HepG2 (cell line): ENCODE data around the gene SRPRA. TPM values are rescaled to one million over a fixed set of nuclear protein-coding genes. Genes with fewer than 3 reads are reported as not detected.
A peak's percentile ranks its signal among the peaks of the same experiment; 100 is the strongest.

Source experiments
- KLF11 ChIP-seq: IDR thresholded peaks from 2 replicates; pipeline ENCODE4 v1.6.1; 2016; ENCODE audit warnings: missing compliant biosample characterization
- RERE ChIP-seq: IDR thresholded peaks from 2 replicates; pipeline ENCODE4 v1.6.1; 2016; ENCODE audit warnings: low read depth, missing genetic modification reagents, missing compliant biosample characterization
- SOX5 ChIP-seq: IDR thresholded peaks from 2 replicates; pipeline ENCODE4 v1.6.1; 2016; ENCODE audit warnings: borderline replicate concordance
- THAP9 ChIP-seq: sonication (generic); formaldehyde crosslinking; IDR thresholded peaks from 2 replicates; pipeline ENCODE4; 2020; ENCODE audit warnings: missing genetic modification reagents, mild to moderate bottlenecking, borderline replicate concordance
- ZNF550 ChIP-seq: sonication (generic); formaldehyde crosslinking; IDR thresholded peaks from 2 replicates; pipeline ENCODE4 v1.4.0; 2020; ENCODE audit warnings: mild to moderate bottlenecking, missing genetic modification reagents, borderline replicate concordance
- ZNF552 ChIP-seq: sonication (generic); formaldehyde crosslinking; IDR thresholded peaks from 2 replicates; pipeline ENCODE4 v1.9.0; 2022; ENCODE audit warnings: missing genetic modification reagents, mild to moderate bottlenecking, borderline replicate concordance
- ZSCAN12 ChIP-seq: sonication (generic); formaldehyde crosslinking; IDR thresholded peaks from 2 replicates; pipeline ENCODE4 v1.9.0; 2021; ENCODE audit warnings: mild to moderate bottlenecking, missing genetic modification reagents
- polyA plus RNA-seq, 8 experiments: library from polyadenylated mRNA; depleted of rRNA in 3 of 8; stranded (reverse) in 7 of 8; unstranded in 1 of 8; fragments of >200 nt; fragmentation: Illumina TruSeq in 4 of 8; extraction: Trizol in 4 of 8; gene quantifications; 2 replicates each; pipeline versions ENCODE4 v1.2.1 to v1.2.3, GENCODE V29; 2011 to 2016; ENCODE audit warnings: low read depth in 4 of 8, missing spikeins in 1 of 8, mixed read lengths in 1 of 8; ENCODE audit not compliant: insufficient read depth in 1 of 8
- total RNA-seq, 5 experiments: library from RNA; depleted of rRNA; stranded (reverse); fragments of >200 nt; fragmentation: Illumina TruSeq; extraction: Trizol; gene quantifications; 2 replicates each; pipeline ENCODE4 v1.2.3, GENCODE V29; 2016; ENCODE audit warnings: low read depth in 1 of 5
- TF ChIP-seq, protein P1 (sequence below): sonication (generic); formaldehyde crosslinking; IDR thresholded peaks from 2 replicates; pipeline ENCODE4 v1.8.0; 2022; ENCODE audit warnings: missing genetic modification reagents, mild to moderate bottlenecking, borderline replicate concordance
- TF ChIP-seq, protein P2 (sequence below): sonication (generic); formaldehyde crosslinking; IDR thresholded peaks from 2 replicates; pipeline ENCODE4 v1.8.0; 2022; ENCODE audit warnings: mild to moderate bottlenecking, missing genetic modification reagents; ENCODE audit not compliant: insufficient replicate concordance

SRPRA gene
- total and polyA plus RNA-seq, 2 of the 13 experiments (the other 11 are each of a cell fraction or from before 2014, with no cell fraction given): 27.7 to 64.6 TPM

- TF ChIP-seq THAP9 (CRISPR knock-in tag): peak; percentile 95
- TF ChIP-seq SOX5: 0 out of 2 replicates have a peak, but pooled peaks have one; percentile 29
- TF ChIP-seq KLF11: no peak
- no peak for TF ChIP-seq ZNF552 (CRISPR knock-in tag)
- TF ChIP-seq, protein P1, sequence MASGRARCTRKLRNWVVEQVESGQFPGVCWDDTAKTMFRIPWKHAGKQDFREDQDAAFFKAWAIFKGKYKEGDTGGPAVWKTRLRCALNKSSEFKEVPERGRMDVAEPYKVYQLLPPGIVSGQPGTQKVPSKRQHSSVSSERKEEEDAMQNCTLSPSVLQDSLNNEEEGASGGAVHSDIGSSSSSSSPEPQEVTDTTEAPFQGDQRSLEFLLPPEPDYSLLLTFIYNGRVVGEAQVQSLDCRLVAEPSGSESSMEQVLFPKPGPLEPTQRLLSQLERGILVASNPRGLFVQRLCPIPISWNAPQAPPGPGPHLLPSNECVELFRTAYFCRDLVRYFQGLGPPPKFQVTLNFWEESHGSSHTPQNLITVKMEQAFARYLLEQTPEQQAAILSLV (CRISPR knock-in tag): no peak
- TF ChIP-seq RERE: no peak; the same call in none of the 2 replicates
- TF ChIP-seq, protein P2, sequence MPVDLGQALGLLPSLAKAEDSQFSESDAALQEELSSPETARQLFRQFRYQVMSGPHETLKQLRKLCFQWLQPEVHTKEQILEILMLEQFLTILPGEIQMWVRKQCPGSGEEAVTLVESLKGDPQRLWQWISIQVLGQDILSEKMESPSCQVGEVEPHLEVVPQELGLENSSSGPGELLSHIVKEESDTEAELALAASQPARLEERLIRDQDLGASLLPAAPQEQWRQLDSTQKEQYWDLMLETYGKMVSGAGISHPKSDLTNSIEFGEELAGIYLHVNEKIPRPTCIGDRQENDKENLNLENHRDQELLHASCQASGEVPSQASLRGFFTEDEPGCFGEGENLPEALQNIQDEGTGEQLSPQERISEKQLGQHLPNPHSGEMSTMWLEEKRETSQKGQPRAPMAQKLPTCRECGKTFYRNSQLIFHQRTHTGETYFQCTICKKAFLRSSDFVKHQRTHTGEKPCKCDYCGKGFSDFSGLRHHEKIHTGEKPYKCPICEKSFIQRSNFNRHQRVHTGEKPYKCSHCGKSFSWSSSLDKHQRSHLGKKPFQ (CRISPR knock-in tag): no peak
- no peak for TF ChIP-seq ZSCAN12 (CRISPR knock-in tag)
- no peak for TF ChIP-seq ZNF550 (CRISPR knock-in tag)
Observed at GRCh38 chr11:126268708-126269579, at the start of gene SRPRA, which contains the start of gene FOXRED1 (continued).
